B cell (primary cell): ENCODE data around the gene TRIM46. TPM values are rescaled to one million over a fixed set of nuclear protein-coding genes. Genes with fewer than 3 reads are reported as not detected.
"Not testable (repeated sequence)": the region's sequence is repeated elsewhere in the genome, so short reads cannot be mapped to it uniquely, and the experiment has no call there.

ENCODE experiments used
- ATAC-seq: fragments of 200-7000 bp; cut with Tn5 transposase; one replicate; pipeline ENCODE4 v1.10.0; 2021; ENCODE audit warnings: low read depth, mild to moderate bottlenecking, moderate number of reproducible peaks, moderate library complexity
- CTCF ChIA-PET: fragments of 350-600 bp; sonication (Branson Sonifier 250); formaldehyde crosslinking; loops from one replicate; lab custom pipeline; 2021; ENCODE audit warnings: antibody characterized with exemption, inconsistent platforms; lab: Charles Lee
- POLR2A ChIA-PET: fragments of 350-600 bp; sonication (Branson Sonifier 250); formaldehyde crosslinking; loops from one replicate; lab custom pipeline; 2021; ENCODE audit warnings: antibody characterized with exemption; lab: Charles Lee
- DNase-seq: peaks from one replicate; pipeline ENCODE4 v3.0.0; 2013
- H2AFZ ChIP-seq: 2 replicates; pipeline ENCODE4 v1.6.1; 2012; ENCODE audit warnings: mild to moderate bottlenecking, low read depth, low read length; ENCODE audit not compliant: insufficient read depth, poor library complexity, severe bottlenecking
- H3K27ac ChIP-seq, 2 donors: 1 replicate in 1 of 2; 2 replicates in 1 of 2; pipeline ENCODE4 v1.5.1; 2012 to 2013; ENCODE audit warnings: low read length in 2 of 2, mild to moderate bottlenecking in 2 of 2, moderate library complexity in 1 of 2
- H3K27me3 ChIP-seq, 4 experiments: fragments of 200-600 bp in 1 of 4; sonication (generic) in 1 of 4; replicated peaks in 1 of 4; 1 replicate in 2 of 4; 2 replicates in 2 of 4; pipeline versions ENCODE4 v1.6.1 to v1.7.0; 2013 to 2016; ENCODE audit warnings: low read length in 3 of 4, mild to moderate bottlenecking in 2 of 4, mixed read lengths in 1 of 4, moderate library complexity in 1 of 4; ENCODE audit not compliant: insufficient read depth in 4 of 4, control insufficient read depth in 3 of 4; ENCODE audit errors: control extremely low read depth in 1 of 4
- H3K36me3 ChIP-seq, 2 experiments: replicated peaks in 1 of 2; 1 replicate in 1 of 2; 2 replicates in 1 of 2; pipeline versions ENCODE4 v1.6.1 to v1.7.1; 2013; ENCODE audit warnings: low read length in 1 of 2; ENCODE audit not compliant: insufficient read depth in 2 of 2, control insufficient read depth in 1 of 2; ENCODE audit errors: control extremely low read depth in 1 of 2, extremely low read depth in 1 of 2
- H3K4me1 ChIP-seq, 2 donors: fragments of 200-600 bp in 1 of 2; sonication (generic) in 1 of 2; 1 replicate in 1 of 2; 2 replicates in 1 of 2; pipeline versions ENCODE4 v1.5.1 to v1.6.1; 2013 to 2017; ENCODE audit warnings: low read length in 2 of 2; ENCODE audit not compliant: control insufficient read depth in 2 of 2, insufficient read depth in 2 of 2
- H3K4me2 ChIP-seq: replicated peaks from 2 replicates; pipeline ENCODE3; 2012; ENCODE audit warnings: mild to moderate bottlenecking, low read depth, low read length; ENCODE audit not compliant: poor library complexity, severe bottlenecking
- H3K4me3 ChIP-seq, 5 experiments: fragments of 200-600 bp in 1 of 5; sonication (generic) in 1 of 5; 1 replicate in 3 of 5; 2 replicates in 2 of 5; pipeline versions ENCODE4 v1.5.1 to v1.7.0; 2011 to 2016; ENCODE audit warnings: low read length in 4 of 5, mild to moderate bottlenecking in 4 of 5, low read depth in 2 of 5, control low read depth in 1 of 5, moderate library complexity in 1 of 5; ENCODE audit not compliant: insufficient read depth in 1 of 5; ENCODE audit errors: control extremely low read depth in 1 of 5, extremely low read depth in 1 of 5
- H3K79me2 ChIP-seq: fragments of 200-600 bp; sonication (generic); one replicate; pipeline ENCODE4 v1.6.0; 2016; ENCODE audit warnings: low read length; ENCODE audit not compliant: control insufficient read depth, insufficient read depth
- H3K9ac ChIP-seq: fragments of 200-600 bp; sonication (generic); 2 replicates; pipeline ENCODE4 v1.6.1; 2017; ENCODE audit warnings: mild to moderate bottlenecking, low read length, moderate library complexity
- H3K9me3 ChIP-seq, 3 donors: one replicate each; pipeline versions ENCODE4 v1.6.1 to v1.7.1; 2013; ENCODE audit warnings: low read length in 2 of 3; ENCODE audit not compliant: control insufficient read depth in 2 of 3, insufficient read depth in 1 of 3; ENCODE audit errors: control extremely low read depth in 1 of 3
- H4K20me1 ChIP-seq: 2 replicates; pipeline ENCODE4 v1.6.0; 2012; ENCODE audit warnings: mild to moderate bottlenecking, low read length; ENCODE audit not compliant: insufficient read depth, control insufficient read depth, poor library complexity, severe bottlenecking
- H3K27ac Mint-ChIP-seq: one replicate; pipeline ENCODE4 v1.8.0; 2021; ENCODE audit warnings: mixed read lengths
- H3K27me3 Mint-ChIP-seq: one replicate; pipeline ENCODE4 v1.8.0; 2021; ENCODE audit warnings: mixed read lengths
- H3K4me1 Mint-ChIP-seq: one replicate; pipeline ENCODE4 v1.8.0; 2021; ENCODE audit warnings: mixed read lengths
- H3K4me3 Mint-ChIP-seq: one replicate; pipeline ENCODE4 v1.8.0; 2021; ENCODE audit warnings: mixed read lengths
- H3K9me3 Mint-ChIP-seq: one replicate; pipeline ENCODE4 v1.8.0; 2022; ENCODE audit warnings: mixed read lengths; ENCODE audit not compliant: insufficient read depth
- WGBS: methylation state at CpG from one replicate; pipeline ENCODE4 v1.1.5; 2013; ENCODE audit warnings: missing lambda C conversion rate; ENCODE audit not compliant: insufficient coverage; 5-methylcytosine and 5-hydroxymethylcytosine counted together
- intact Hi-C: fragments of 100-400 bp; cut with micrococcal nuclease; formaldehyde crosslinking; loops from one replicate; pipeline ENCODE4 v1.10.0; 2022
- polyA plus RNA-seq: library from polyadenylated mRNA; depleted of rRNA; stranded (reverse); fragments of >200 nt; gene quantifications from 2 replicates; pipeline ENCODE4 v1.2.3, GENCODE V29; 2012
- total RNA-seq, 2 donors: library from RNA; stranded (reverse); fragments of 120-200 nt in 1 of 2; gene quantifications; 1 replicate in 1 of 2; 2 replicates in 1 of 2; pipeline versions ENCODE4 v1.2.3 to v1.2.4, GENCODE V29; 2013 to 2022

Gene TRIM46
- total and polyA plus RNA-seq, 2 donors (not counting 1 experiment from before 2014, with no cell fraction given) = 2.6 to 3.4 TPM

- DNase-seq, H3K4me3 ChIP-seq, H3K27ac ChIP-seq, H3K27me3 ChIP-seq, H3K4me3 Mint-ChIP-seq, H3K9ac ChIP-seq, H3K36me3 ChIP-seq, H2AFZ ChIP-seq, intact Hi-C loops, H3K9me3 Mint-ChIP-seq, H3K27me3 Mint-ChIP-seq, H3K79me2 ChIP-seq, ATAC-seq, POLR2A ChIA-PET, H3K27ac Mint-ChIP-seq, H4K20me1 ChIP-seq, H3K4me2 ChIP-seq: not testable (repeated sequence)
- CTCF ChIA-PET = interaction anchor here (1.1 to 2.9 kb wide), 5 partner anchors 9 to 72 kb away, joined by 3 to 13 read pairs (median 5); partner anchors contain the start of gene KRTCAP2
- Histone ChIP-seq H3K9me3 (peaks cover 0 to 10% (median 0%) of the 10 kb centered on the region in 3 donors), H3K4me1 (peaks cover 10 to 22% of the 10 kb centered on the region in 2 donors)
- WGBS = no CpG with 5 or more reads among the region's 4 CpGs
- peaks cover 16% of the 10 kb centered on the region for H3K4me1 Mint-ChIP-seq
Measured at GRCh38 chr1:155163785-155164184, 9.9 kb upstream of the TRIM46 start.

GRCh38 chr1:155164625-155165024 lies 9.0 kb upstream of the TRIM46 start:
- not testable (repeated sequence) for H3K79me2 ChIP-seq, H4K20me1 ChIP-seq, H3K27me3 ChIP-seq, H3K4me3 Mint-ChIP-seq, H3K4me2 ChIP-seq, H3K27me3 Mint-ChIP-seq, H2AFZ ChIP-seq, H3K9me3 Mint-ChIP-seq, H3K9ac ChIP-seq, DNase-seq, H3K27ac ChIP-seq, H3K4me3 ChIP-seq, ATAC-seq, H3K27ac Mint-ChIP-seq
- peaks cover 20% of the 10 kb centered on the region for H3K4me1 Mint-ChIP-seq
- Histone ChIP-seq H3K4me1 (peaks cover 10 to 22% of the 10 kb centered on the region in 2 donors), H3K9me3 (peaks cover 0 to 10% (median 0%) of the 10 kb centered on the region in 3 donors), H3K36me3 (peaks cover 0 to 10% of the 10 kb centered on the region in 2 experiments)
- ChIA-PET CTCF (interaction anchor here (0.6 to 2.9 kb wide), 6 partner anchors 8 to 512 kb away, joined by 3 to 13 read pairs (median 4); partner anchors contain the start of gene KRTCAP2), POLR2A (interaction anchor here (0.7 kb wide), 1 partner anchor 28 kb away, joined by 8 read pairs; no protein-coding TSS in a partner anchor)
- WGBS = 100% methylated on average over 4 of the region's 11 CpGs
- intact Hi-C loops = loop anchor here (5.0 kb wide), 1 partner anchor 37 kb away; the partner anchor contains the start of gene EFNA1
